Suprapubic skin (tissue), 2 donors: ENCODE measurements around the gene ORAI2.

Experiments used
- EP300 ChIP-seq: sonication (generic); formaldehyde crosslinking; IDR thresholded peaks from one replicate; pipeline ENCODE4 v1.6.1; 2017; ENCODE audit warnings: antibody characterized with exemption
- POLR2A ChIP-seq, 2 donors: fragments of 450-650 bp; IDR thresholded peaks; one replicate each; pipeline ENCODE4 v1.6.1; 2017; ENCODE audit warnings: antibody characterized with exemption in 2 of 2, mild to moderate bottlenecking in 2 of 2, moderate library complexity in 2 of 2

DNA sequence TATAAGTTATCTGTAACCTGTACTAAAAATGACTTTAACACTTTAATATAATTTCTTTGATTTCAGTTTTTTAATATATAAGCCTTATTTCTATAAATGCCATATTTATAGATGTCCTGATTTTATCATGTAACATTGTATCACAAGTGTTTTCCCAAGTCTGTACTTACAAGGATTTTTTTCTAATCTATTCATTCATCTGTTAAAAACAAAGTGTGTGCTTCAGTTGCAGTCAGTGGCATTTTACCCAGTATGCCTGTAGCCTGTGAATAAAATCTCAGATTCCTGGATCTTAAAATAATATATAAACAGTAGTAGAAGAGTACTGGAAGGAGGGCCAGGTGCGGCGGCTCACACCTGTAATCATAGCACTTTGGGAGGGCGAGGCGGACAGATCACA, 19.8 kb upstream of the ORAI2 start:
- no peak for TF ChIP-seq EP300
- no peak for TF ChIP-seq POLR2A (IDR thresholded peaks at IDR 0.05)
